ENCODE measurements around the gene PPARGC1A.

GRCh38 chr4:23789762-23790161, 100.1 kb downstream of the PPARGC1A start:
- TF ChIP-seq CTCF (conservative IDR thresholded peaks at IDR 0.05; ENCODE audit: low read depth in 2 of 2): no peak
- TF ChIP-seq EZH2 (IDR thresholded peaks at IDR 0.05; ENCODE audit: low read depth, unreplicated experiment): no peak
- TF ChIP-seq JUNB (IDR thresholded peaks at IDR 0.05; ENCODE audit: unreplicated experiment): no peak
- no peak for TF ChIP-seq EZH2phosphoT487 (IDR thresholded peaks at IDR 0.05; ENCODE audit: unreplicated experiment)
- no peak for TF ChIP-seq REST (IDR thresholded peaks at IDR 0.05; ENCODE audit: unreplicated experiment)
- no peak for TF ChIP-seq POLR2AphosphoS5 (IDR thresholded peaks at IDR 0.05; ENCODE audit: low read depth)
- no peak for TF ChIP-seq NANOG (IDR thresholded peaks at IDR 0.05; ENCODE audit: borderline replicate concordance)
- TF ChIP-seq ETS1 (IDR thresholded peaks at IDR 0.05): no peak
- no peak for TF ChIP-seq STAT1 (IDR thresholded peaks at IDR 0.05; ENCODE audit: unreplicated experiment)
- no peak for TF ChIP-seq CREB1 (CRISPR knock-in tag; IDR thresholded peaks at IDR 0.05; ENCODE audit: low read depth)
- TF ChIP-seq ZNF114 (CRISPR knock-in tag; IDR thresholded peaks at IDR 0.05): no peak
- TF ChIP-seq ZNF331 (CRISPR knock-in tag; IDR thresholded peaks at IDR 0.05; ENCODE audit: low read depth): no peak
